GM18502 (cell line): ENCODE measurements around the gene RAB3GAP2.
"Not testable (repeated sequence)": the region's sequence is repeated elsewhere in the genome, so short reads cannot be mapped to it uniquely, and the experiment has no call there.

ENCODE experiments used
- ATAC-seq: cut with Tn5 transposase; IDR thresholded peaks from one replicate; pipeline ENCODE4 v1.9.1; 2021; ENCODE audit warnings: mild to moderate bottlenecking; ENCODE audit not compliant: unreplicated experiment, poor library complexity

Gene RAB3GAP2, protein sequence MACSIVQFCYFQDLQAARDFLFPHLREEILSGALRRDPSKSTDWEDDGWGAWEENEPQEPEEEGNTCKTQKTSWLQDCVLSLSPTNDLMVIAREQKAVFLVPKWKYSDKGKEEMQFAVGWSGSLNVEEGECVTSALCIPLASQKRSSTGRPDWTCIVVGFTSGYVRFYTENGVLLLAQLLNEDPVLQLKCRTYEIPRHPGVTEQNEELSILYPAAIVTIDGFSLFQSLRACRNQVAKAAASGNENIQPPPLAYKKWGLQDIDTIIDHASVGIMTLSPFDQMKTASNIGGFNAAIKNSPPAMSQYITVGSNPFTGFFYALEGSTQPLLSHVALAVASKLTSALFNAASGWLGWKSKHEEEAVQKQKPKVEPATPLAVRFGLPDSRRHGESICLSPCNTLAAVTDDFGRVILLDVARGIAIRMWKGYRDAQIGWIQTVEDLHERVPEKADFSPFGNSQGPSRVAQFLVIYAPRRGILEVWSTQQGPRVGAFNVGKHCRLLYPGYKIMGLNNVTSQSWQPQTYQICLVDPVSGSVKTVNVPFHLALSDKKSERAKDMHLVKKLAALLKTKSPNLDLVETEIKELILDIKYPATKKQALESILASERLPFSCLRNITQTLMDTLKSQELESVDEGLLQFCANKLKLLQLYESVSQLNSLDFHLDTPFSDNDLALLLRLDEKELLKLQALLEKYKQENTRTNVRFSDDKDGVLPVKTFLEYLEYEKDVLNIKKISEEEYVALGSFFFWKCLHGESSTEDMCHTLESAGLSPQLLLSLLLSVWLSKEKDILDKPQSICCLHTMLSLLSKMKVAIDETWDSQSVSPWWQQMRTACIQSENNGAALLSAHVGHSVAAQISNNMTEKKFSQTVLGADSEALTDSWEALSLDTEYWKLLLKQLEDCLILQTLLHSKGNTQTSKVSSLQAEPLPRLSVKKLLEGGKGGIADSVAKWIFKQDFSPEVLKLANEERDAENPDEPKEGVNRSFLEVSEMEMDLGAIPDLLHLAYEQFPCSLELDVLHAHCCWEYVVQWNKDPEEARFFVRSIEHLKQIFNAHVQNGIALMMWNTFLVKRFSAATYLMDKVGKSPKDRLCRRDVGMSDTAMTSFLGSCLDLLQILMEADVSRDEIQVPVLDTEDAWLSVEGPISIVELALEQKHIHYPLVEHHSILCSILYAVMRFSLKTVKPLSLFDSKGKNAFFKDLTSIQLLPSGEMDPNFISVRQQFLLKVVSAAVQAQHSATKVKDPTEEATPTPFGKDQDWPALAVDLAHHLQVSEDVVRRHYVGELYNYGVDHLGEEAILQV (N-terminal part only)

DNA sequence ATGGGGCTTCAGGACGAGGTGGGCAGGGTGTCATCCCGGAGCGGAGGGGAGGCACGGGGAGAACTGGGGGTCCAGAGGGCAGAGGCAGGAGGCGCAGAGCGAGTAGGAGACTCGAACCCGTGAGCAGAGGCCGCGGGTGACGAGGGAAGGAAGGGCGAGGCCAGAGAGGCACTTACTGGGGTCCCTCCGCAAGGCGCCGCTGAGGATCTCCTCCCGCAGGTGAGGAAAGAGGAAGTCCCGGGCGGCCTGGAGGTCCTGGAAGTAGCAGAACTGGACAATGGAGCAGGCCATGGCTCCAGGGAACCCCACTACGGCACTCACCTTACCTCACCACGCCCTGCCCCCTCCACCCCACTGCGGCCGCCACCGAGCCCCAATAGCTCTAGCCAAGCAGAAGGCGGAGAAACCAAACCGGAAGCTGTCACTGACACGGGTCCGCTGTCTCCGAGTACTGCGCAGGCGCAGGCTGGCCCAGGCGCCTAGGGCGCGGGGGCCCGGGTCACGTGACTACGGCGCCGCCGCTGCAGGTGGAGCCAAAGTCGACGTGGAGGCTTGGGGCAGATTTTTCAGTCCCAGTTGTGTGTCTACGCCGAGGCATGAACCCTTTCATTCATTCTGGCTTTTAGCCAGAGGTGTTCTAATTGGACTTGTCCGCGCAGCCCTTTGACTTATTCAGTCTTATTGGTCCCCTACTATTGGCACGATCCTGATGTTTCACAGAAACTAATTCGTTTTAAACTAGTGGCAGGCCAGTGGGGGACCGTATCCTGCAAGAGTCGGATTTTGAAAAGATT, at the start of gene RAB3GAP2:
TSS of gene RAB3GAP2 (minus strand) at position 407 of the 794 bp plus-strand sequence. CDS start at position 291, 116 bp downstream.
- peak; percentile 97 for ATAC-seq

DNA sequence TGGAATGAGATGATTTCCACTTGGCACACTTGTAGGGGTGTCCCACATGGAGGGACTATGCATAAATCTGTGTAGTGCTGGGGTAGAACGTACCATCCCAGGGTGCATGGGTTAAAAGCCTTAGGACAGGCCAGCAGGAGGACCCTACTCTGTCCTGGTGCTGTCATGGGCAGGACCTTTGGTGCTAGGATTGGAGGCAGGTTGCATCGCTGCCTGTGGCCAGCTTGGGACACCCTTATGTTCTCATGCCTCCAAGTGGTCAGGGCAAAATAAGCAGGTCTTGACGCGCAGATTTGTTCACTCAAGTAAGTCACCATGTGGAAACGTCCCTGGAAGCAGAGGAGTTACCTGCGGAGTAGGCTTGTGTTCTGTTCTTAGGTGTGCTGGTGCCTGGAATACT, 49.5 kb upstream of the RAB3GAP2 start:
- no peak for ATAC-seq

DNA sequence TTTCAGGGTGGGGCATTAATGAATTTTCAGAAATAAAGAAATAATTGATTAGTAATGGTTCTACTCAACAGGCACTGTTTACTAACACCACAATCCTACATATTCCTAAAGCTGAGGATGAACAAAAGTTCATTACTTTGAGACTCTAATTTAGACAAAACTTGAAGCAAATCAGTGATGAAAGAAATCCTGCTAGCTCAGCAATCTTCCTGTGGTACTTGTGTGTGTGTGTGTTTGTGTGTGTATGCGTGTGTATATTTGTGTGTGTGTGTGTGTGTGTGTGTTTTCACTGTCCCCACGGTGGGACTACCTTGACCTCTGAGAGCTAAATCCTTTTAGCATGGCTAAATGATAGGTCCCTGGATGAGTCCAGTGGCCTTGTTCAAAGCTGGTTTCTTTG, 48.5 kb upstream of the RAB3GAP2 start:
- ATAC-seq: no peak

DNA sequence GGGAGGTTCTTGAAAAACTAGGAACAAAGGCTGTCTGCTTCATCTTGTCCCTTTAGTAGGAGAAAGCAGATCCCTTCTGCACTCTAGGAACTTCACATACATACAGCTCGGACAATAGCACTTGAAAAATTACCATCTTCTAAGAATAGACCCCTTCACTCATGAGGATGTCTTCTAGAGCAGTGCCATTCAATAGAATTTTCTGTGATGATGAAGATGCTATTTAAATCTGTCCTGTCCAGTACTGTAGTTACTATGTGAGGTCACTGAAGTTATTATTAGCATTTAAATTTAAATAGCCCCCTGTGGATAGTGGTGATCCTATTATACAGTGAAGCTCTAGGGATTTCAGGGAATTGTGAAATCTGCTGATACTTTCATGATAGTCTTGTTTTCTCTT, 46.4 kb upstream of the RAB3GAP2 start:
- no peak for ATAC-seq

DNA sequence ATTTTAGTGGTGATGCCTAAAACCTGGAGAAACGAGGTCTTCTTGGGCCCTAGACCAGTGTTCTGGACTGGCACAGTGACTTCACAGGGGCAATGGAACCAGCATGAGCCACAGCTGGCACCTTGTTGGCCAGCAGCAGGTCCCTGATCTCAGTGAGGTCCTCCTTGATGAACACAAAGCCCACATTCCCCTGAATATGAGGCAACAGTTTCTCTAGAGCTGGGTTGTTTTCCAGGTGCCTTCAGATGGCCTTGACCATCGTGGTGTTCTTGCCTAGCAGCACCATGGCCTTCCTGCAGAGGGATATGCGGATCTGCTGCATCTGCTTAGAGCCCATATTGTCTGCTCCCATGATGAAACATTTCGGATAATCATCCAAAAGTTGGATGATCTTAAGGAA, 44.9 kb upstream of the RAB3GAP2 start:
- ATAC-seq: no peak

DNA sequence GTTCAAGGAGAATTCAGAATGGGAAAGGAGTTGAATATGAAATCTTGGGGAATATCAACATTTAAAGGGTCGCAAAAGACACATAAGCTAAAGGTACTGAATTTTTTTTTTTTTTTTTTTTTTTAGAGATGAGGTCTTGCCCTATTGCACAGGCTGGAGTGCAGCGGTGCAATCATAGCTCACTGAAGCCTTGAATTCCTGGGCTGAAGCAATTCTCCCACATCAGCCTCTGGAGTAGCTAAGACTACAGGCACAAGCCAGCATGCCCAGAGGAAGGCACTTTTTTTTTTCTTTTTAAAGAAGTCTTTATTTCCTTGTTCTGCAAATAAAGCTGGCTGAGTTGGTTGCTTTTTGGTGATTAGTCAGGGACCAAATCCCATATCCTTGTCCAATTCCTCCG, 44.1 kb upstream of the RAB3GAP2 start:
- no peak for ATAC-seq

DNA sequence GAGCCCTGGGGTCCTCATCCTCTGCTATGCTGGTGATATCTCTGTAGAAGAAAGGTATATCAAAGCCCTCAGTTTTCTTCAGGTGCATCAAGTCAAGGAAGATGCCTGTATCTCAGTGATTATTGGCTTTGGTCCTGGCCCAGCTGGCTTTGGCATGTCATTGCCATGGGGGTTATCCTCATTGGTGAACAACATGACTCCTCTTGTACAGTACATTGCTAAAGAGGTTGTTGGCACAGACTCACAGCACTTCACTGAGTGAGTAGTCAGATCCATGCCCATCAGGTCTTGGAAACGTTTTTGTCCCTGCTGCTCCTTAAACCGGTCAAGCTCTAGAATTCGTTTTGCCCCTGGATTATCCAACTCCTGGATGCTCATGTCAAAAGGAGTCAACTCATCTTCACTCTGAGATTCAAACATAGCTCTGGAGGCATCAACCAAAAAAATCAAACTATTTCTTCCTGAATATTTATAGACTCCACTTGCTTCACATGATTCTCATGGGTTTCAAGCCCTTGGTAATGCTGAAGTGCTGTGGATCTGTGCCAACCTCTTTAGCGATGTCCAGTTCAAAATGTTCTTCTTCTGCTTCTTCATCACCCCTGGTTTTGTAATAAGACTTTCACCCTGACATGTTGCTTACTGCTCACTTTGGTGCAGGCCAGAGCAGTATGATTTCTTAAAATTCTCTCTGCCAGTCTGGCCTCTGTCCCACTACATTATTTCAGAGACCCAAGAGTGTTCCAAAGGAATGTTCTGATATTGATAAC, 43.0 kb upstream of the RAB3GAP2 start:
- ATAC-seq: no peak

DNA sequence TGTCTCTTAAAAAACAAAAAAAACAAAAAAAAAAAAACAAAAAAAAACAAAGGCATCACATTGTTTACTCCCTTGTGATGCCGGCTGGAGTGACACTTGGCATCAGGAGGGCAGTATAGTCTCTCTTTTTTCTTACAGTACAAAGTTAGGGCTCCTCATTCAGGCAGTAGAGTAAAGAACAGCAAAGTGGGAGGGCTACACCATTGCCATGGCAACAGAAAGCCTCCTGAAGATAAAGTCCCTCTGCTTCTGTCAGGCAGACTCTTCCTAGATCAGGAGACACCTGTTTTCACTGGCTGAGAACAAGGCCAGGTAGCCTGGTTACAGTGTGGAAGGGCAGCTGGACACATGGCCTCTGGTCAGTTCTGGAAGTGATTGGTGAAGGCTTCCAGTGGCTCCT, 41.3 kb upstream of the RAB3GAP2 start:
- no peak for ATAC-seq

DNA sequence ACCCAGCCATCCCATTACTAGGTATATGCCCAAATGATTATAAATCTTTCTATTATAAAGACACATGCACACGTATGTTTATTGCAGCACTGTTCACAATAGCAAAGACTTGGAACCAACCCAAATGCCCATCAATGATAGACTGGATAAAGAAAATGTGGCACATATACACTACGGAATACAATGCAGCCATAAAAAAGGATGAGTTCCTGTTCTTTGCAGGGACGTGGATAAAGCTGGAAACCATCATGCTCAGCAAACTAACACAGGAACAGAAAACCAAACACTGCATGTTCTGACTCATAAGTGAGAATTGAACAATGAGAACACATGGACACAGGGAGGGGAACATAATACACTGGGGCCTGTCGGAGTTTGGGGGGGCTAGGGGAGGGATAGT, 37.9 kb upstream of the RAB3GAP2 start:
- not testable (repeated sequence) for ATAC-seq

DNA sequence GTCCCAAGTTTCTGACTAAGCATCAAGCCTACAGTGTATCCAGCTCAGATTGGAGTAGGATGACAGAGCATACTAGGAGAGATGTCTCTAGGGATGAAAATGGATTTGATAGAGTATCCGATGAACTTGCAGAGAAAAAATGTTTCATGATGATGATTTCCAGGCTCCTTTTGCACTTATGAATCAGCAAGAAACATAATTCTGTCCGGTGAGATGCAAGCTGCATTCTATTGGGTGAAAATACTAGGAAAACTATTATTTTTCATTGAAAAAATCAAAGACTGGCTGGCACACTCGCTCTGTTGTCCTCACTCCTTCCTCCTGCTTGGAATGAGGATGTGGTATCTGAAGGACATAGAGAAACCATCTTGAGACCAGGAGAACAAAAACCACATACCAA, 35.4 kb upstream of the RAB3GAP2 start:
- no peak for ATAC-seq

DNA sequence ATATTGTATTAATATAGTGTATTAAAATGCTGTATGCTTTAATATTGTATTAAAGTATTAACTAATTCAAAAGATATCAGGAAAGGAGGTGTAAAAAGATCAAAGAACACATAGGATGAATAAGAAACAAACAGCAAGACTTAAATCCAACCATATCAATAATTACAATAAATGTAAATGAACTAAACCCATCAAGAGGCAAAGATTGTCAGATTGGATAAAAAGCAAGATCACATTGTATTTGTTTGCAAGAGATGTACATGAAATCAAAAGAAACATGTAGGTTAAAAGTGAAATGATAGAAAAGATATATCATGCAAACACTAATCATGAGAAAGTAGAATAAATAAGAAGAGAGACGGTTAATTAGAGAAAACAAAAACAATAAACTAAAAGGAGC, 34.1 kb upstream of the RAB3GAP2 start:
- no peak for ATAC-seq

DNA sequence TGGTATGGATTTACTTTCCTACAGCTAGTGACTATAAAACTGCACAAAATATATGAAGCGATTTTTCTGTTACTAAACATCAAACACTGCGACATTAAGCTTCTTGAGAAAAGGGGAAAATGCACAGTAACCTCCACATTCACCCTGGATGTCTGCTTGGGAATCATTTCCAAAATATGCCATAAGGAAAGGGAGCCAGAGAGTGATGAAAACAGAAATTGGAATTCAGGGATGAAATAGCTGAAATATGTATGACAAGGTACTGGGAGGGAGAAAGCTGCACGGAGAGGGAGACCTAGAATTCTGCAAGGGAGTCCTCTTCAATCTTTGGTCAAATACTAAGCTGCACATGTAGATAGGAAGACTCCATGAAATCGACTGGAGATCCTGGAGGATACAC, 31.6 kb upstream of the RAB3GAP2 start:
- no peak for ATAC-seq

DNA sequence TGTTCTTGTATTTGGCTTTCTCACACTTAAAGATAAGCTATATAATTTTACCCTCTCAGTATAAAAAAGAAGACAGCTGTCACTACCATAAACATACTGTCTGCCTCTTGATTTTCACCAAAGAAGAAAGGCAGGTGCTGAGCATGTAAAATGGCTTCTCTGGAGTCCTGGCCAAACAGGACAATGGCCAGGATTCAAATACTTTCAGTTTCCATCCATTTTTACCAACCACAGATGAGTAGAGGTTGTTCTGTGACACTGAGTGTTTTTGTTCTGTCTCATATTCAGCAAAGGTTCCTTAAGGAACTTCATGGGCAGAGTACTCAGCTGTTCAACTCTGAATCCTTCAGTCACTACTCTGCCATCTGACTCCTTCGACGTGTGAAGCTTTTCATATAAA, 29.4 kb upstream of the RAB3GAP2 start:
- no peak for ATAC-seq

DNA sequence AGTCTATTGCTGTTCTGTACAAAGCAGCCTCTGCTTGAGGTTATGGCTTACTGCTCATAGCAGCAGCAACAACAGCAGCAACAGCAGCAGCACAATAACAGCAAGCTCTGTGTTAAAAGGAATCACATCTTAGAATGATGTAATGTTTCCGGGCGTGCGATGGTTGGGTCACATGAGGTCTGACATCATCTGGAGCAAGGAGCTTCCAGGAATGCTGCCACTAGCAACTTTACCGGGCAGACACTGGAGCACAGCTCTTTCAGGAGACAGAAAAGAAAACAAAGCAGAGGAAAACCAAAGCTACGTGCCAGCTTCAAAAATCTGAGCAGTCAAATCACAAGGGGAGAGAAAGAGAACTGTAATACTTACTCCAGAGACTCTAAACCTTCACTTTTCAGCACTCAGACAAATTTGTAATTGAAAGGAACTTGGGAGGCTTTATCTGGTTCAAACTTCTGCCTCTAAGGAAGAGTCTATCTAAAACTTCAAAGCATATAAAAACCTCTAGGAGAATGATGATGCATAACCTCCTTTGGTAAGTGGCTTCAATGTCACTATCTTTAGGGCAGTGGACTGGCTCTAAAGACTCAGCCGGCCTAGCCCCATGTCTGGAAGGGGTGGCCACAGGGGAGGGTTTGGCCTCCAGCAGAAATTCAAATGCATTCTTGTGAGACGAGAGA, 28.3 kb upstream of the RAB3GAP2 start:
- no peak for ATAC-seq

DNA sequence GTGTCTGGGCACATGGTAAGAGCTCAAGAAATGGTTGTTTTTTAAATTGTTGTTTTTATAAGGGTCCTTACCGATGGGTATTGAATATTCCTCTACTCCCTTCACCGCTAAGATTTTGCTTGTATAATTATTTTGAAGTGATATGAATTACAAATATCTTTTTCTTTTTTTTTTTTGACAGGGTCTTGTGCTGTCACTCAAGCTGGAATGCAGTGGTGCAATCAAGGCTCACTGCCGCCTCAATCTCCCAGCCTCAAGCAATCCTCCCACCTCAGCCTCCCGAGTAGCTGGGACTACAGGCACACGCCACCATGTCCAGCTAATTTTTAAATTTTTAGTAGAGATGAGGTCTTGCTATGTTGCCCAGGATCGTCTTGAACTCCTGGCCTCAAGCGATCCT, 27.1 kb upstream of the RAB3GAP2 start:
- no peak for ATAC-seq

DNA sequence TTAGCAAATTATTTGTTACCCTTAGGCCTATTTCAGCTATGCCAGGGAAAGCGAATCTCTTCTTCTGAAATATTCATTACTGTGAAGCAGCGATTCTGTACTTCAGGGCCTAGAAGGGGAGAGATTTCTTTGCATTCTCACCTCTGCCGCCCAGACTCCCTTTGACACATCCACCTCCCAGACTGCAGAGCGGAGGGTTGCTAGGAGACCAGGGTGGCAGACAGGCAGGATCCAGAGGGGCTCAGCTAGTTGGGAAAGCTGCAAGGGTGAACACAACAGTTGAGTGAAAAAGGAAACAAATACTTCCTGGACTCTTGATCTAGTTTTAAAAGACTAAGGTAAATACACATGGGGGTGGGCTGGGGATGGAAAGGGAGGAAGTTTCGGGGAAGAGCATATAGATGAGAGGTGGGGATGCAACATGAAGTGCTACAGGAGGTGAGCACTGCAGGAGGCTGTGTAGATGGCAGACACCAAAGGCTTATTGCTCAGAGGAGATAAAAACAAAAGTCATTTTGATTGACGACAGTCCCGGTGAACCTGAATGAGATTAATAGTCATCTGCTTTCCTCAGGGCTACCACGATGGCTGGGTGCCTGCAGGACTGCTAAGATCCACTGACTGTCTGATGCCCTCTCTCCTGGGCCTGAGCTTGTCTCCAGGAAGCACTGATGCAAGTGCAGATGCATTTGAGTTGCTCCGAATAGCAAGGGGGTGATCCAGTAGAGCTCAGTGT, 26.4 kb upstream of the RAB3GAP2 start:
- no peak for ATAC-seq

DNA sequence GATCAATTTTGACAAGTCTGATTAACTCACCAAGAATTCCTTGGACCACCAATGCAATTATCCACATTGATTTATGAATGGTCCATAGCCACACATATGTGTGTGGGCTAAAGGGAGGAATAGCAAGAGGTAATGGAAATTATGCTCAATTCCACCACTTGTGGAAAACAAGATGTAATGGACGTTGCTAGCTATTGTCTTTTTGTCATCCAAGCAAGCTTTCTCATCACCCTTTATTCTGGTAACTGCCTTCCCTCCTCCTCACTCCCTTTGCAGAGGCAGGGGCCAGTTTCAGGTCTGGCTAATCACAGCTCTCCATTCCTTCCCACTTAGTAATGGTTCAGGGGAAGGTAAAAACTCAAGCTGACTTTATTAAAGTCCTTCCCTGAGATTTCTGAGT, 24.7 kb upstream of the RAB3GAP2 start:
- no peak for ATAC-seq

DNA sequence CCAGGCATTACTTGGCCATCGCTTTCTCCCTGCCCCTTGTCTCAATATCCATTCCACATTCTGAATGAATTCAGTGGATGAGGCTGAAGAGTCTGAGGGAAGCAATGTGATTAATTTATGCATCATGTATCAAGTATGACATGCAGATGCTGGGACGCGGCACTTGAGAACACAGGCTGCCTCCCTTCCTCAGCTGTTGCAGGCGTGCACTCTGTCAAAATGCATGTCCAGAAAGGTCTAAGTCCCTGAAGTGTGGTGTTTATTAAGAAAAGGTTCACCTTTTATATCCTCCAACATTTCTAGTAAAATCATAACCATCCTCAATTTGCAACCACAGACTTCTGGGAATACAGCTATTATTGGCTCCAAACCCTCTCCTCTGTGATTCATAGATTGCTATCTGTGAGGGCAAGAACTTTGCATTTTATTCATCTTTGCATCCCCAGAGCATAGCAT, 22.6 kb upstream of the RAB3GAP2 start:
- ATAC-seq: no peak
